D721Med (cell line): ENCODE measurements around the gene TRPT1.

Source experiments
- DNase-seq: peaks from one replicate; pipeline ENCODE4 v3.0.0; 2011; ENCODE audit warnings: low spot score; ENCODE audit not compliant: insufficient read length
- FAIRE-seq: peaks from 2 replicates; lab custom pipeline; 2011; peaks lifted over from hg19 to GRCh38; lab: Jason Lieb, UNC
- CTCF ChIP-seq: IDR thresholded peaks from 2 replicates; pipeline ENCODE4 v1.5.1; 2012; ENCODE audit warnings: mild to moderate bottlenecking, control low read depth; ENCODE audit not compliant: insufficient read depth; ENCODE audit errors: missing control alignments

The TRPT1 gene

GRCh38 chr11:64204080-64204440 is 21.9 kb downstream of the TRPT1 start:
- TF ChIP-seq CTCF = no peak
- DNase-seq (no peak), FAIRE-seq (no peak)

GRCh38 chr11:64203421-64204079 is 22.4 kb downstream of the TRPT1 start:
- DNase-seq (no peak), FAIRE-seq (no peak)
- TF ChIP-seq CTCF = no peak

- no peak for DNase-seq
- FAIRE-seq = no peak
- no peak for TF ChIP-seq CTCF
These were observed 23.0 kb downstream of the TRPT1 start for GRCh38 chr11:64202992-64203391.

- no peak for TF ChIP-seq CTCF
- FAIRE-seq (no peak), DNase-seq (no peak)
These were observed 24.4 kb downstream of the TRPT1 start for GRCh38 chr11:64201543-64201942.

- DNase-seq = no peak
- TF ChIP-seq CTCF = no peak
- no peak for FAIRE-seq
These were observed 27.5 kb downstream of the TRPT1 start for GRCh38 chr11:64198511-64198910.

GRCh38 chr11:64196626-64197025 is 29.4 kb downstream of the TRPT1 start:
- DNase-seq (no peak), FAIRE-seq (no peak)
- TF ChIP-seq CTCF = no peak

- no peak for TF ChIP-seq CTCF
- no peak for DNase-seq
- FAIRE-seq = no peak
These were observed 33.6 kb downstream of the TRPT1 start for GRCh38 chr11:64192434-64192833.
